PC-3 (cell line): ENCODE data around the gene SMIM27.

Experiments used
- EZH2 ChIP-seq: fragments of 300-600 bp; sonication (generic); IDR thresholded peaks from one replicate; pipeline ENCODE4 v1.6.1; 2017; ENCODE audit warnings: antibody characterized with exemption, mild to moderate bottlenecking, low read length; ENCODE audit not compliant: unreplicated experiment
- EZH2phosphoT487 ChIP-seq: fragments of 300-600 bp; sonication (generic); IDR thresholded peaks from 2 replicates; pipeline ENCODE4 v1.6.1; 2018; ENCODE audit warnings: mild to moderate bottlenecking, antibody characterized with exemption, low read length, borderline replicate concordance
- TF ChIP-seq, protein P1 (sequence below): fragments of 300-600 bp; sonication (generic); conservative IDR thresholded peaks from 2 replicates; pipeline ENCODE4 v1.5.1; 2017; ENCODE audit warnings: antibody characterized with exemption, low read depth, mild to moderate bottlenecking, low read length

DNA sequence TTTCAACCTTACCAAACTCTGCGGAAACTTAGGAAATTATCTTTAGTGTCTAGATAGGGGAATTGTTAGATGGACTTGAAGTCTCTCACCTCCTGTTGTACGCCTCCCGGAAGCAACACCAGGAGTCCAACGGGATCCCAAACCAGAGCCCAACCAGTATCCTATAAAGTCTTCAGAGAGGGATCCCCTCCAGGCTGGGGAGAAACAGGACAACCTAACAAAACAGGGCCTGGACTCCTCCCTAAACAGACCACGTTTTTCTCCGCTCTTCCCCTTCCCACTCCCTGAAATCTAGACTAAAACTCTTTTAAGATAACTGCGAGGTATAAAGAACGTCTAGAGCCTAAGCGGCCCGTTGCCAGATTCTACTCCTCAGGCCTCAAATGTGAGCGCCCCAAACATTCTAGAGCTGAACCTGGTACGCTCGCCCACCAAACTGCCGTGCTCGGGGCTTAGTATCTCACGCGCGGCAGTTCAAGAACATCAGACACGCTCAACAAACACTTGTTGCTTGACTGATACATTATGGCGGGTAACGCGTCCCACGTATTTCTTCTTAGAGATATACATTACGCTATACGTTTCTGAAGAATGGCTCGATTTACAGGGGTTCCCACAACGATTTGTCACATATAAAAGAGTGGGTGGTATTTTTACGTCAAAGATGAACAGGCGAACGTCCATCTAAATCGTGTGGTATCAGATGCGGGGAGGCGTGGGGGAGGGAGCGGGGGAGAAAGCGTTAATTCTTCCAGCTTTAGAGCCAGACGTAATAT lies 663 bp upstream of the SMIM27 start:
- TF ChIP-seq, protein P1, sequence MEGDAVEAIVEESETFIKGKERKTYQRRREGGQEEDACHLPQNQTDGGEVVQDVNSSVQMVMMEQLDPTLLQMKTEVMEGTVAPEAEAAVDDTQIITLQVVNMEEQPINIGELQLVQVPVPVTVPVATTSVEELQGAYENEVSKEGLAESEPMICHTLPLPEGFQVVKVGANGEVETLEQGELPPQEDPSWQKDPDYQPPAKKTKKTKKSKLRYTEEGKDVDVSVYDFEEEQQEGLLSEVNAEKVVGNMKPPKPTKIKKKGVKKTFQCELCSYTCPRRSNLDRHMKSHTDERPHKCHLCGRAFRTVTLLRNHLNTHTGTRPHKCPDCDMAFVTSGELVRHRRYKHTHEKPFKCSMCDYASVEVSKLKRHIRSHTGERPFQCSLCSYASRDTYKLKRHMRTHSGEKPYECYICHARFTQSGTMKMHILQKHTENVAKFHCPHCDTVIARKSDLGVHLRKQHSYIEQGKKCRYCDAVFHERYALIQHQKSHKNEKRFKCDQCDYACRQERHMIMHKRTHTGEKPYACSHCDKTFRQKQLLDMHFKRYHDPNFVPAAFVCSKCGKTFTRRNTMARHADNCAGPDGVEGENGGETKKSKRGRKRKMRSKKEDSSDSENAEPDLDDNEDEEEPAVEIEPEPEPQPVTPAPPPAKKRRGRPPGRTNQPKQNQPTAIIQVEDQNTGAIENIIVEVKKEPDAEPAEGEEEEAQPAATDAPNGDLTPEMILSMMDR = no peak
- no peak for TF ChIP-seq EZH2
- no peak for TF ChIP-seq EZH2phosphoT487
